NOMO-1 treated with dmso at 0.1 percent for 144 hours (cell line): ENCODE results near the gene SNX7.

Source experiments
- DNase-seq: peaks from one replicate; lab custom pipeline; 2025; ENCODE audit not compliant: unreplicated experiment; lab: John Stamatoyannopoulos, UW

The SNX7 gene

DNA sequence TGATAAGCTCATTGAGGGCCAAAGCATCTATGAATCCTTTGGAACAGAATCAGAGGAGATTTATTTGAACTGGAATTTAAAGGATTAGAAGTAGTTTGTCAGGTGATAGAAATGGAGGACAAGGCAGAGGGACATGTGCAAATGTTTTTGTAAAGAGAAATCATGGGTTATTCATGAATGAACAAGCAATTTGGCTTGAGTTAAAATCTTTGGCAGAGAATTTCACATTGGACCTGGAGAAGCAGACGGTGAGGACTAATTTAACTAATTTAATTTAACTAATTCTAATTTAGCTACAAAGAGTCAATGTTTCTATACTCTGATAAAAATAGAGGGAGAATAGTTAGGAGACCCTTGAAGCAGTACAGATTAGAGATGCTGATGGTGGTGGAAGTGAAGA, 36.3 kb downstream of the SNX7 start:
- no peak for DNase-seq

DNA sequence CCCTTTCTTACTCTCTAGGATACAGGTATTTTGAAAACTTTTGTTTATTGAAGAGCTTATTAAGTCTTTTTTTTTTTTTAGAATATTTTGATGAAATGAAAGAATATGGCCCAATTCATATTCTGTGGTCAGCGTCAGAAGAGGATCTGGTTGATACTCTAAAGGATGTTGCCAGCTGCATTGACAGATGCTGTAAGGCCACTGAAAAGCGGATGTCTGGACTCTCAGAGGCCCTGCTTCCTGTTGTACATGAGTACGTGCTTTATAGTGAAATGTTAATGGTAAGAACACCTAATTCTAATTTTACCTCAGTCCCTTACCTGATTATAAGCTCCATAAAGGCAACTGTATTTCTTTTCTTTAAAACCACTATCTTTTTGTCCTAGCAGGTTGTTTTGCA, 37.1 kb downstream of the SNX7 start:
- no peak for DNase-seq

DNA sequence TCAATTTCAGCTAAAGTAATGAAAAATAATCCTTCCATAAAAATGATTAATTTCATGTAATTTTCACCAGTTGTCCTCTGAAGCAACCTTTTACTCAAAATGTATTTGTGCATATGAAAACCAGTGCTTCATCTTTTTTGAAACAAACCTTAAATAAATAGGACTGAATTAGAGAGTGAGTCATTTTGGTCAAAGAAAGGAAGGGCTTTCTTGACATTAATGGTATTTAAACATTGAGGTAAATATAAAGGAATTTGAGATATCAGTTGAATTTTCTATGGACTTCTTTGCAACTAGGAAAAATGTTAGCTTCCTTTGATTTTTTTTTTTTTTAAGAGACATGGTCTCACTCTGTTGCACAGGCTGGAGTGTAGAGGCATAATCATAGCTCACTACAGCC, 38.7 kb downstream of the SNX7 start:
- DNase-seq, result no peak

DNA sequence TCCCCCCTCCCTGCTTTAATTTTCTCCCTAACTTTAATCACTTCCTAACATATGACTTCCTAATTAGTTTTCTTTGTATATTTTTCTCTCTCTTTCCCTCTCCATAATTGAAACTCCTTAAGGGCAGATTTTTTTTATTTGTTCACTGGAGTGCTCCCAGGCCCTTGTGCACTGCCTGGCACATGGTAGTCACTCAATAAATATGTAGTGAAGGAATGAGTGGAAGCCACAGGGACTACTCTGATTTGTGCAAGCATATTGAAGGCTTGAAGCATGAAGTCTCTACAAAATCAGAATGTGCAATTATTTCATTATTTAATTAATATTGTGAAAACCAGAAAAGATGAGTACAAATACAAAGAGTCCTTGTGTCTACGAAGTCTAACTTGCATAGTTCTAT, 41.5 kb downstream of the SNX7 start:
- DNase-seq, result no peak

DNA sequence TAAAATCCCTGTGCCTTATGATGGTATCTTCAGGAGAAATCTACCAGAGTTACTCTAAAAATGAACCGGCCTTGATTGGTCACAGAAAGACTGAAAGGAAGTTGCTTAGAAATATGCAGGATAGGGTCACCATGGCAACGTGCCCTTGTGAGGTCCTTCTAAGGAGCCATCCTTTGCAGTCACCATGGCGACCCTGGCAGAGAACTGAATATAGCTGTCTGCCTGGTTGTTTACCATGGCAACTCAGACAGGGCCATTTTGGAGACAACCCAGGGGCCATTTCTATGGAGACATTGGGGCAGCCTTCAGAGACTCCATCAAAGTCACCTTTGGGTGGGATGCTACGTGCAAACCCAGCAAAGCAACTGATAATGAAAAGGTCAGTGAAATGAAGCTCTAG, 43.0 kb downstream of the SNX7 start:
- no peak for DNase-seq

DNA sequence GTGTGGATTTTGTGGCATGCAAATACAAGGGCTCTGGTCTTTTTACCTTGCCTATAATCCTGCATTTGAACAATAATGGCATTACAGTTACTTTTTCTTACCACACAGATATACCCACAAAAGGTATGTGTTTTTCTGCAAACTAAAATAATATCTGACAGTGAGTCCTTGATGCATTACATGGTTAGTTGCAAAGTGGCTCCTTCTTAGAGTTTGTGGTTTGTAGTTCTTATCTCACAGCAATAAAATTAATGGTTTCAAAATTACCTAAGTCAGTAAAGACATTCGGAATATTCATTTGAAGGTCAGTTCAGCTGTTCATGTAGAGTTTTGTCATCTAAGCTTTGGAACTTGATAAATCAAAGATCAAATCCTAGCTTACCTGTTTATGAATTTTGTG, 43.5 kb downstream of the SNX7 start:
- no peak for DNase-seq

DNA sequence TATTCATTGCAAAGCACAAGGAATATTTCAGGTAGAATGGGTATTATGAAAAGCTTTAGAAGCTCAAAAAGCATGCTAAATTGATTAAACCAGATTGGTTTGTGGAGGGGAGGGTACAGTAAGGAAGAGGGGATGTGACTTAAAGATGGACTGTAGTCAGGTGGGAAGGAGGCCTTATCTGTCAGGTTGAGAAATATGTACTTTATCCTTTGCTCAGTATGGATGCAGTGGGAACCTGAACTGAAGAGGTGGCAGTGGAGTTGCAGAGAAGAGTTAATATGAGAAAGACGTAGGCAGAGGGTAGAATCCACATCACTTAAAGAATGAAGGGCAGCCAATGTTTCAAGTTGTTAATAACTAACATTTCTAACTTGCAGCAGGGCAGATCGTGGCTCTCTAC, 44.1 kb downstream of the SNX7 start:
- DNase-seq, result no peak

DNA sequence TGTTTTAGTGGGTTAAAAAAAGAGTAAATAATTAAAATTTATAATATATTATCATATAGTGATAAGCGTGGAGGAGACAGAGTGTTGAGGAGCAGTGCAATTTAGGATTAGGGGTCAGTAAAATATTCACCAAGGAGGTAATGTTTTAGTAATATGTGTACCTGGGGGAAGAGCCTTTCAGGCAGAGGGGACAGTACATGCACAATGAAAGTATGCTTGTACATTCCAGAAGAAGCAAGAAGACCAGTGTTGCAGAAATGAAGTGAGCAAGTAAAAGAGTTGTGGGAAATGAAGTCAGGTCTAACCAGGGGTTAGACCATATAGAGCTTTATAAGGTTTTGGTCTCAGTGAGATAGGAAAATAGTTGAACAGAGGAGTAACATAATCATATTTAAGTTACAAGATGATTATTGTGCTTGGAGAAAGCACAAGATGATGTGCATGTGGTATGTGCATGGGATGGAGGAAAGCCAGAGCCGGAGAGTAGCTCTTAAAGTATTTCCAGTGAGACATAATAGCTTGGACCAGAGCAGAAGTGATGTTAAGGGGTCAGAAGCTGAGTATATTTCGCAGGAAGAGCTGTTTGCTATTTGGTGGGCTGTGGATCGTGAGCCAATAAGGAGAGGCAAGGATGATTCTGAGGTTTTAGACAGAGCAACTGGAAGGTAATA, 44.8 kb downstream of the SNX7 start:
- no peak for DNase-seq

DNA sequence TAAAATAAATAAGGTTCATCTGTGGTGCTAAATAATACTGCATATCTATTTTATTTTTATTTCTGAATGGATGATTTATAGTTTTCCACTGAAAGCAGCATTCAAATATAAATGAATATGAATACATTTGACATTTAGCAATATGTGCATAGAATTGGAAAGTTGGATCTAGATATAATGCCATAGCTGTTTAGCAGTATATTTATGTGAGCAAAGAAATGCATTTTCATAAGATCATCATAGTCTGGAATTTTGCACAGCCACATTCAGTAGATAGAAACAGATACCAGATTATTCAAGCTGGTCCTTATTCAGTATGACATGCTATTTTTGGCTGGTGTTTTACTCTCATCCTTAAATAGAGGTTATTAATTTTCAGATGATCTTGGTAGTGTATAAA, 46.0 kb downstream of the SNX7 start:
- DNase-seq, result no peak

DNA sequence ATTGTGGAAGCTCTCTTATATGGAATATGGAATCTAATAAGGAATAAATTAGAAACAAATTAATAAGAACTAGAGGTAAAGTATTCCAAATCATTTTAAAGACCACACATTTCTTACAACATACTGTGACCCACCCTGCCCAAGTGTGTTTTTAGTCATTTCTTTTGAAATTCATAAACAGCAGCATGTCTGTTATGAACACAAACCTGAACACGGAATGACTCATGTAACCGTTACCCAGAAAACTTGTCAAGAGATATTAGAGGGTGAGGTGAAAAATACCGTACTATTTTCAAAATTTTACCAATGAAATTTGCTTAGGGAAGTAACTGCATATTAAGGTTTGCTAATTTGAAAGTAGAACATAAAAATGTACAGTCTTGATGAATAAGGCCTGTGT, 48.4 kb downstream of the SNX7 start:
- DNase-seq, result no peak

DNA sequence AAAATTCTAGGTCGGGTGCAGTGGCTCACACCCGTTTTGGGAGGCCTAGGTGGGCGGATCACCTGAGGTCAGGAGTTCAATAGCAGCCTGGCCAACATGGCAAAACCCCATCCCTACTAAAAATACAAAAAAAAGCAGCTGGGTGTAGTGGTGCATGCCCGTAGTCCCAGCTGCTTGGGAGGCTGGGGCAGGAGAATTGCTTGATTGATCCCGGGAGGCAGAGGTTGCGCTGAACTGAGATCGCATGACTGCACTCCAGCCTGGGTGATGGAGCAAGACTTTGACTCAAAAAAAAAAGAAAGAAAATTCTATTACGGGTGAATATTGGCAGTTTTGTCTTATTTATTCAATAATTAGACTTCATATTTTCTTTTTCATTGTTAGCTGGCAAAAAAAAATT, 62.1 kb downstream of the SNX7 start:
- DNase-seq, result no peak

DNA sequence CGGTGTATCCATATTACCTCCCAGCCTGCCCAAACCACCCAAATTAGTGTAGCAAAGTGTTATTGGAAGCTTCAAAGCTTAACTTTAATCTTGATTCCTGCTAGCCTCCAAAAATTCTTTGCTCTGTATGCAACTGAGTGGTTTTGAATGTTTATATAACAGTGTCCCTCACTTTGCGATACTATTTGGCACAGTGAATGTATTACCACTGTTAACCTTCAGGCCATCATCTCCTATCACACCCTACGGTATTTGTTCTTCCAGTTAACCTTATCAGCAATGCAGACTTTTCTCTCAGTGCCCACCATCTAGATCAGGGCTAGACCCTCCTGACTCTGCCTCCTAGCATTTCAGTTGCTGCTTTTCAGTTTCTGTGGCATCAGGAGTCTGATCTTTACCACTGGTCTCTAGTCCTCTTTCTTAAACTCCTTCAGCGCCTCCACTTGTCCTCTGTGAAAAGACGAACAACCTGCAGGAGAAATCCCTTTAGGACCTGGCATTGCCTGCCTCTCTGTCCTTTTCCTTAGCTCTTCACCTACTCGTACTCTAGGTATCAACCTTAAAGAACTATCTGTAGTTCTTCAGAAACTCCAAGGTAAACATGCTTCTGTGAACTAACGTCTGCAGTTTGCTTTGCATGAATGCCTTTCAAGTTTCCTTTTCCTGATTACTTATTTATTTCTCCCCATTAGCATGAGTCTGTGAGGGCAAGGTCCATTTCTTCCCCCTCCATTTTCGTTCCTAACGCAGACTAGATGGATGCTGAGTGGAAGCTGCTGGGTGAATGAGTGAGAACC, 71.7 kb downstream of the SNX7 start:
- no peak for DNase-seq

DNA sequence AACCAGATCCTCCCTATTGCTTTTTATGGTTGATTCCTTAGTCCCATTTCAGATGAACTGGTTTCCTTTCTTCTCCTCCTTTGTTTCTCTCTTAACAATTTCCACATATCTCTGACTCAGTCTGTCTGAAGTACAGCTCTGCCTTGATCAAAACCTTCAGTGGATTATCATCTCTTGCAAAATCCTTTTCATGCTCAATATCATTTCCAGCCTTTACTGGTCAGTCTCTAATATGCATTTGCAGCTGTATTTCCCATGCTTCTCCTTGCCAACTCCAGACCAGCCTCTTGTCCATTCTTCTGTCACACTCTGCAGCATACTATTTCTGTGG, 72.2 kb downstream of the SNX7 start:
- DNase-seq, result no peak

DNA sequence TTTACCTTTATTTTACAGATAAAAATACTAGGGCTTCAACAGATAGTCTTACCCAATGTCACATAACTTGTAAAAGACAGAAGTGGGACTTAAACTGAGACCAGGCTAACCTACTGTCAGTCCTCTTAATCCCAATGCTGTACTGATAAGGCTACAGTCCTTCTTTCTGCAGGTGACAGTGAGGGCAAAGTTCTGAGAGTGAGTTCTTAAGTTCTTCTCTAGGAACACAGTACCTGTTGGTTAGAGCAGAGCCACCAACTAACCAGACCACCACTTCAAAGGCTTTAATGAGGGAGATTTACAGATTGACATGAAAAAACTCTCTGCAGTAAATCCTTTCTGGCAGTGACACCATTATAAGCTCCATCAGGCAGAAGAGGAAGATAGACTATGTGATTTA, 74.2 kb downstream of the SNX7 start:
- DNase-seq, result no peak

DNA sequence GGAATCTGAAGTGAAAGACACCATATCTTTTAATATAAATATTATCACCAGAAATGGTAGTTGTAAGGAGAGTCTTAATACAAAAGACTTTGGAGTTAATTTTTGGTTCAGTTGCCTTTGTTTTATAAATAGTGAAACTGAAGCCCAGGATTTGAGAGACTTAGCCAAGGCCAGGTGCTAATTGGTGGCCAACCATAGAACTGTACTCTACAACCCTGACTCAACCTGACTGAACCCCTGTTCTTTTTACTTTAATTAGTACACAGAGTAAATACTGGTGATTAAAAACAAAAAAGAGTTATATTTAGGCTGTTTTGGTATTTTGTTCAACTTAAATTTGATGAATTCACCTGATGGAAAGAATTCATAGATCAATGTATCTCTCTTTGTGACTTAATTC, 76.3 kb downstream of the SNX7 start:
- no peak for DNase-seq

DNA sequence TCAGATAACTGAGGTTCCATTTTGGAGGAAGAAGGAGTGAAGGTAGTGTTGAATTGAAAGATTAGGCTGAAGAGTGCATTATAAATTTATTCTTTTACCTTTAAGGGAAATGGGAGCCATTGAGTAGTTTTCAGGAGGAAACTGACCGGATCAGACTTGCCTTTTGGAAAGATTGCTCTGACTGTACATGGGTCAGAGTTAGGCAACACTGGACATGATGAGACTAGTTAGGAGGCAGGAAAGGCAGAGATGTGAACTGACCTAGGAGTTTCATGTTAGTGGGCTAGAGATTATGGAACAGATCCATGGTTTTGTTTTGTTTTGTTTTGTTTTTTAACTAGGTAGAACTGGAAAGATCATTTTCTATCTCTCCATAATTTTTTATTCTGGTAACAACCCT, 78.2 kb downstream of the SNX7 start:
- no peak for DNase-seq

DNA sequence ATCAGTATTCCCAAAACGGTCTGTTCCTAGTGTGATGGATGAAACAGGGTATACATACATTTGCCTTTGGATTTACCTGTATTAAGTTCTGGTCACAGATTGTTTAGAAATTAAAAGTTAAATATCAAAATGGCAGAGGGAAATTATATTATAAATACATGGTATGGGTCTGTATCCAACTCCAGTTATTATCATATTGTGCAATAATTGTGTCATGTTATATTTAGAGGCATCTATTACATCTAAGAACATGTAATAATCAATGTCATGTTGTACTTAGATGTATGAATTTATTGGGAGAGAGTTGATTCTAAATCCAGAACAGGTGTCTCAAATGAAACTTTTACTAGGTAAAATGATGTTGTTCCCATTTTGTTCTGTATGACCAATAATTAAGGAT, 79.6 kb downstream of the SNX7 start:
- DNase-seq, result no peak

DNA sequence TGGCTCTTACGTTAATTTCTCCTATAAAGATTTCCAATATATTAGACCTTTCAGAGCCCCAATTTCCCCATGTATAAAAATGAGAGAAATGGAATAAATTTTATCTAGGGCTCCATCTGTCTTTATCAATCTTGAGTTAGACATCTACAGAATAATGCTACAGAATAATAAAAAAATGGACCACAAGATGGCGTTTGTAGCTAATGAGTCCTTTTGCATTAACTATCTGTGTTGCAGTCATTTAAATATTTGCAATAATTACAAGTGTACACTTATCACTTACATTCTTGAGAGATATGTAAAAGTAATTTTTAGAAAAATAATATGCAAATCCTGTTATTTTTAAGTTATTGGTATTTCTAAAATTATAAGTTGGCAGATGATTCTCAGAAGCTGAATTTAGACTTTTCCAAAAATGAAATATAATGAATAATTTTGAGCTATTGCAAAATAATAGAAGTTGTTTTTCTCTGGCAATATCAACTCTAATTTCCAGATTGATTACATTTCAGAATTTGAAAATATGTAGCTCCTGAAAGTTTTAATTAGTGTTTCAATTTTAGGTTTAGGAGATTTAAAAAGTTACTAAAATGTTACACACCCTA, 87.7 kb downstream of the SNX7 start:
- DNase-seq, result no peak

DNA sequence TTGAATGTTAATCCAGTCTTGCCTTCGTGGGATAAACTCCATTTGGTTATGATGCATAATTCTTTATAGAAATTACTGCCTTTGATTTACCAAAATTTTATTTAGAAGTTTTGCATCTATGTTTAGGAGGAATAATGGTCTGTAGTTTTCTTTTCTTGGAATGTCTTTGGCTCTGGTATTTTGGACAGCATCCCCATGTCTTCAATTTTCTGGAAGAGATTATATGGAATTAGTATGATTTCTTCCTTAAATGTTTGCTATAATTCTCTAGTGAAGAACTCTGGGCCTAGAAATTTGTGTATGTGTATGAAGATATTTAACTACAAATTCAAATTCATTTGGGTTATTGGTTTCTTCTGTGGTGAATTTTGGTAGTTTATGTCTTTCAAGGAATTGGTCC, 92.7 kb downstream of the SNX7 start:
- no peak for DNase-seq

DNA sequence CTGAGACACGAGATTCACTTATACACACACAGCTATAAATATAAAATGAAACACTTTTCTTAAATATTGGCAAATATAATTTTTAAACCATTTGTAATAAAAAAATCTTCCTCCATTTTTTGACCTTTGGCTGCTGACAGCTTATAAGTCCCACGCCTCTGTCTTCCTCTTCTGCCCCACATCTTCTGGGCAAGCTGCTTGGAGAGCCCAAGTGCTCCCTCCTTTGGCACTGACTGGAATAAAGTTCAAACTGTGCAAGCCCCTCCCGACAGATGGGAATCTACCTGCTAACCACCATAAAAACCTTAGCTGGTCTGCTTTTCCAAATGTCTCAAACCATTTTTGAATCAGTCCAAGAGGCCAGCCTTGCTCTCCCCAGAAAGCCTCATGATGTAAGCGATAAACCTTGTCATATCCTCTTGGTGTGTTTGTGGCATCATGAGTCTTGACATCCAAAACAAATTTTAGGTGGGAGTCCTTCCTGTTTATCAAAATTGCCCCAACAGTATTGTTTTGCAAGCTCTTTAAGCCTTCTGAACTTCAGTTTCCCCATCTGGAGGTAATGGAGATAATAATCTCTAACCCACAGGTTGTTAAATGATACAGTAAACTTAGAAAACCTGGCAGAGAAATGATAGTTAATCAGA, 99.8 kb downstream of the SNX7 start:
- no peak for DNase-seq

DNA sequence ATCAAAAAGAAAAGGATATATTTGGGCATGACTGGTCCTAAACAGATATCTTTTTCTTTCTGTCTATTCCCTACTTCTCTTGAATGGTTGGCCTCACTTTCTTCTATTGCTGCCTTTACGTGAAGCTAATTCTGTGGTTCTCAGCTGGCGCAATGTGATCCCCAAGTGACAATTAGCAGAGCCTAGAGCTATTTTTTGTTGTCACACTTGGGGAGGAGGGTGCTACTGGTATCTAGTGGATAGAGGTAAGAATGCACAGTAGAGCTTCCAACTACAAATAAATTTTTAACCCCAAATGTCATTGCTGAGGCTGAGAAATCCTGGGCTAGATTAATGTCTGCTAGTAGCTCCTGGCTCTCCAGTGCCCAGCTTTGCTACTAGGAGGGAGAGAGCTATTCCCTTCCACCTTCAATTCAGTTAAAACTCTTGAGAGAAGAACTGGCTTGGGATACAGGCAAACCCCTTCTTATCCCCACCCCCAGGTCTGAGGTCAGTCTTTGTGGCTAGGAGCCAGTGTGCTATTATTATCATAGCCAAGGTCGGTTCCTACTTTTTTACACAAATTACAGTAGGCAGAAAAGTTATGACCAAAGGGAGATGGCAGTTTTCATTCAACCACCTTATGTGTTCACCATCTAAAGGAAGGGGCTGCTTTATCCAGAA, 102.1 kb downstream of the SNX7 start:
- peak; percentile 19 for DNase-seq

DNA sequence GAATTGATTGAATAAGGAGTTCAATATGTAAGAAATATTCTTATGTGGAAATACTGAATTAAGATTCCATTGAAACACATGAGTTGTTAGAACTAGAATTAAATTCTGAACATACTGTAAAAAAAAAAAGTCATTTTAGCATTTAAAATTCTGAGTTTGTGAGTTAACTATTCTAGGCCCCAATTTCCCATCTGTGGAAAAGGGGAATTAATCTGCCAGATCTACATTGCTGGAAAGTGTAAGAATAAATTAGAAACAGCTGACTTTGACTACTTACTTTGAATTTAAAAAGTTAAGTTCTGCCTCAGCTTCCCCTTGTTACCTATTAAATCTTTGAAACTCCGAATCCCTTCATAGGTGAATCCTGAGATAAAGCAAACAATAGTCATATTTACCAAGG, 103.0 kb downstream of the SNX7 start:
- no peak for DNase-seq
